AG08396 (cell line): ENCODE results near the gene FXYD2.
"Not testable (repeated sequence)": the region's sequence is repeated elsewhere in the genome, so short reads cannot be mapped to it uniquely, and the experiment has no call there.

Experiments used
- DNase-seq: peaks from one replicate; pipeline ENCODE4 v3.0.0; 2012; ENCODE audit warnings: low spot score, mixed read lengths

FXYD2 gene

DNA sequence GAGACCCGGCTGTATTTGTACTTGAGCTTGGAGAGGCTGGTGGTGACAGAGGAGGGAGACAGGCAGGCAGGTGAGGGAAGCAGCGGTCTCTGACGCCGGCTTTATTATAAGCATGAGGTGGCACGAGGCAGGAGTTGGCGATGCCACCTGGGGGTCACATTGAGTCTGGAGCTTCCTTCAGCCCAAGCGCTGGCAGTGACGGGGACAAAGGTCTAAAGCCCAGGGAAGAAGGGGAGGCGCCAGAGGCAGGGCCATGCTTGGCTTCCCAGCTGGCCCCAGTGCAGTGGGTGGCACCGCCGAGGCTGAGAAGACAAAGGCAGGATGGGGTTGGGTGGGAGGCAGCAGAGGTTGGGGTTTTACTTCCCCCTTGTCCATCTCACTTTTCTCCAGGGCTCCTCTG, 4.5 kb downstream of the FXYD2 start:
- DNase-seq: no peak

DNA sequence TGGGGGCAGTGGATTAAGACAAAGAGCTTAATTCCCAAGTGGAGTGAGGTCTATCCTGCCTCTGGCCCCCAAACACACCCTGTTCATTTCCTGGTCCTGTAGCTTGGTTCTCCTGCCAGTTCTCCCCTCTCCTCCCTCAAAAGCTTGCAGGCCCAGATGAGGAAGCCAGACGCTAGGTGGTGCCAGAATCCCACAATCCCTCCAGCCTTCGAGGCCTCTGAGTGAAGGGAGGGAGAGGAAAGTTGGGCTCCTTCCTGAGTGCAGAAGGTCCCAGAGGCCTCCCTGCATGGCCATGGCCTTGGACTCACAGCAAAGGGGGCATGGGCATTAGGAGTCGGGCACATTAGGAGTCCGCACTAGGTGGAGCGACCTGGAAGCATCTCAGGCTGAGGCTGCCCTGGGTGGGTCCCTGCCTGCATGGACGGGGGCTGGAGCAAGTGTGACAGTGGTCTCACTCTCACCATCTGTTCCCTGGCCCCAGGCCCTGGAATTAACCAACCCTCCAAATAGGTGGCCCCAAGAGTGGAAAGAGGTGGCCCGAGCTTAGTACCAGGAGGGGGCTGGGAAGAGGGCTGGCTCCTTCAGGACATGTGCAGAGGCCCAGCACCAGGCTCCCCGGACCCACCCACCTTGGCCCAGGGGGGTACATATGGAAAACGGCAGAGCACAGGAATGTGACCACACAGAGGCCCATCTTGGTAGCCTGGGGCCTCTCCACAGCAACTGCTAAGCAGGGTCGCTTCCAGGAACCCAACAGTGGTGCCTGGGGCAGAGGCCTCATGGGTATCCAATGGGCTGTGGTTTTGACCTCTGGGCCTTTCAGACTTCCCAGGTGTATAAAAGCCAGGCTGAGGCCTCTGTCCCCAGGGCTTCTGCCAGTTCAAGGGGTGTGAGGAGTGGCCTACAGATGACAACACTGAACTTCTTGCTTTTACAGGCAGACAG, 5.2 kb downstream of the FXYD2 start:
- peak; percentile 73 for DNase-seq

DNA sequence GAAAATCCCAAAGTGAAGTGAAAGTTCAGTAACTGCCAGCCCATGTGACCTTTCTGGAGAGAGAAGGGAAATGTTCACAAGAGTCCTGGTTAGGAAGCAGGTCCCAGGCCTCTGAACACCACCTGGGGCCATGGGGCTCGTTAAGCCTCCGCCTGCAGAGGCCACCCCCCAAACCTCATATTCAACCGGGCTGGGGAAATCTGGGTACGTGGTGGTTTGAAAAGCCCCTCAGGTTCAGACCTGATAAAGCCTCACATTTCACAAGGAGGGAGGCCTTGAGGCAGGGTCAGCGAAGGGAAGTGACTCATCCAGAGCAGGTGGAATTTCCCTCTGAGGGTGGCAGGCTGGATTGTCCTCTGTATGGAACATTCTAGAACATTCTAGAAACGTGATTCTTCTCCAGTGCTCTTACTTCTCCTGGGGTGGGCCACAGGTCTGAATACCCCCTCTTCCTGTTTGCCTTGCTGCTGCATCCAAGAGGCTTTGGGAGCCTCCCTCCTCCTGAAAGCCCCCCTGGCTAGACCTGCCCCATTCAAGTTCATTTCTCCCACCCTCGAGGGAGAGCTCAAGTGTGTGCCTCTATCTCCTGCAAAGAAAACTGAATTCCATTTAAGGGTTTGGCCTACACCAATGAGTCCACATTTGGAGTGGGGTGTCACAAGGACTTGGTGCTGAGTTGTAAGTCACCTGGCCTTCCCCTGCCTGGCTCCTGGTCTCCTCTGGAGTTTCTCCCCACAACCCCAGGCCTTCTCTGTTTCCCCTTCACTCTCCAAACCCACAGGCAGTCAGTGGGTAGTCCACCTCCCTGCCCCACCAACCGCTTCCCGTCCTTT, 6.3 kb downstream of the FXYD2 start:
- no peak for DNase-seq

DNA sequence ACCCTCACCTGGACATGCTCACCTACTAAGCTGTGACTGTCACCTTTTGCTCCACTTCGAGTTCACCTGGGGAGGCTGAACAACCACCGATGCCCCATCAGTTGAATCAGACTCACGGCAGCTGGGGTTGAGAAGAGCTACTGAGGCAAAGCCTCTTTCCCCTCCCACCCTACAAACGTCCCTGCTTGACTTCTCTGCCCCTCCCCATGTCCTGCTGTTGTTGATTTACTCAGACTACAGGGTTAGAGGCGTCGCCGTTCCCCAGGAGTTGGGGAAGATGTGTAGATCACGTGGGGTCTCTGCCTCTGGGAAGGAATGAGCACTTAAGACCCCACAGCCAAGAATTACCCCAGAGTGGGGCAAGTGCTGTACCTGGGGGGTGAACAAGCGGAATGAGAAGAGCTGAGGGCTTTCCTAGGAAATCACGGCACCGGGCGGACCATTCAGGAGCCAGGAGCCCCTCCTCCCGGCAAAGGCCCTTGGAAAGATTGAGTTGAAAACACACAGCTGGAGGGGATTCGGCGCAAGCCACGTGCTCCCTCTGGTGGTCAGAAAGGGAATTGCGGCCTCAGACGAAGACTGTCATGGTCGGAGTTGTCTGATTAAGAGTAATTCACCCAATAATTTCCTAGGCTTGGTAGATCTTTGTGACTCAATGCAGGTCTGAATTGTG, 7.0 kb downstream of the FXYD2 start:
- DNase-seq: peak; percentile 79

DNA sequence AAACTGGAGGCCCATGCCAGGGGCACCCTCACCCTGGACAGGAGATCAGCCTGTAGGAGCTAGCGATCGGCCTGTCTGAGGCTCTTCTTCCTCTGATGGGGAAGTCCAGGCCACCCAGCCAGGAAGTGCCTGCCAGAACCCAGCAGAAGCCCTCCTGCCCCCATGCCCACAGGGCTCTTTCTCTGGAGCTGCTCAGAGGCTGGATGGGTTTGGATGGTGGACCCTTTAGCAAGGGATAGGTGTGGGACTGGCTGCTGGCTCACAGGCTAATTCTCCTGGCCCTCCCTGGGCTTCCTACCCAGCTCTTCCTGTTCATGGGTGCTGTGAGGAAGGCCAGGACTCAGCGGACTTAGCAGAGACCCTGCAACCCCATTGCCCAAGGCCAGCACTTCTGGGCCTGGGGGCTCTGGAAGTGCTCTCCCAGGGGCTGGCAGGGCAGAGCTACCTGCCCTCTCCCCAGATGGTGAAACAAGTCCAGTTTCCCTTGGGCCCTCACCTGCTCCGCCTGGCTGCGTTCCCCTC, 7.6 kb downstream of the FXYD2 start:
- DNase-seq: no peak

DNA sequence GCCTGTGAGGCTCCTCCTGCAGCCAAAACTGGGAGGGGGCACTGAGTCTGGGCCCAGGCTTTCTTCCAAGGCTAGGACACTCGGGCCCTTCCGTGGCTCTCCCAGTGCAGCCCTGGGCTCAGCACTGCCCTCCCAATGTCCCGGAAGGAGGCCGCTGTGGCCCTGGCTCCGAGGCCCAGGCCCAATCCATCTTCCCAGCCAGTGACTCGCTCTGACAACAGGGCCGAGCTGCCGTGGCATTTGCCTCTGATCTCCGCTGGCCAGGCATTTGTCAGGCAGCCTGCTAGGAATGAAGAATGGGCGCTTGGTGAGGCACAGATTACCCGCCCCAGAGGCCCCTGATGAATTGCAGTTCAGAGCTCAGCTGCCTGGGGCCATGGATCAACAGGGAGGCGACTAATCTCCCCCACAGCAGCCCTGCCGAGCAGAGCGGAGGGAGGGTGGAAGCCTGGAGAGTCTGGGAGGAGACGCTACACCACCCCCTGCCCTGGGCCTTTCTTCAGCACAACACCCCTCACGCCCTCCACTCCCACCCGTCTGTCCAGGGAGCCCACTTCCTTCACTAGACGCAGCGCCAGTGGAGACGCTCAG, 8.3 kb downstream of the FXYD2 start:
- no peak for DNase-seq

DNA sequence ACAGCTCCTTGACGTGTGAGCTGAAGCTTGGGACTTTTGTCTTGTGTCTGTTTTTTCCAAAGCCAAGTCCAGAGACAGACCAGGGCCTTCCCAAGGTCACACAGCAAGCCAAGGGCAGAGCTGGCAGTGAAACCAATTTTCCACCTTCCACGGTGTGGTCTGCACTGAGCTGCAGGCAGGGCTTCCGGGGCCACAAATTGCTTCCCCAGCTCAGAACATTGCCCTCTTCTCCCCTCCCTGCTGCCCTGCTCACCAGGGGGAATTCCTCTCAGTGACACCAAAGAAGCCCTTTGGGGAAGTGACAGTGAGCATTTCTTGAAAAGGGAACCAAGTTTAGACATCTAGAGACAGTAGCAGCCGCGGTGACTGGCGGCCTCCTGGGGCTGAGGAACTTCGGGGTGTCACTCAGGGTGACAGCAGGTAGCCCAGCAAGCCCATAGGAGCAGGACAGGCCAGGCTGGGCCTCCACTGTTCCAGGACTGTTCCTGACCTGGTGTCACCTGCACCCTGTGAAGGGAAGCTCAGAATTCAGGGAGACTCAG, 9.2 kb downstream of the FXYD2 start:
- no peak for DNase-seq

DNA sequence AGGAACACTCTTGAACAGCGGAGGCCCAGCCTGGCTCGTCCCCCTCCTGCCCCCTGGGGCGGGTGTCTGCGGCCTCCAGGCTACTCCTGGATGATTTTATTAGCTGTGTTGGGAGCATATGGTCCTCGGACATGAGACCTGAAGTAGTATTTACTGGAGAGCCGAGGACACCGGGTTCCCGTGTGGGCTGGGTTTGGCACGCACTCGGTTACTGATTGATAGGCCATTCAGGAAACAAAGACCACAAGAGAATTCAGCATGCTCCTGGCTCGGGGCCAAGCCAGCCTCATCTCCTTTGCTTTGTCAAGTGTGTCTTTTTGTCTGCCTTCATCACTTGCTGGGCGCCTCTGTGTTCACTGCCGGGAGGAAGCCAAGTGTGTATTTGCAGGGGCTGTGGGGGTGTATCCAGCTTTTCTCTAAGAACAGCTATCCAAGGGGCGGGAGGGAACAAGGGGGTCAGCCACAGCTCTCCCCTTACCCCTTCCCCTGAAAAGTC, 9.7 kb downstream of the FXYD2 start:
- DNase-seq: no peak

DNA sequence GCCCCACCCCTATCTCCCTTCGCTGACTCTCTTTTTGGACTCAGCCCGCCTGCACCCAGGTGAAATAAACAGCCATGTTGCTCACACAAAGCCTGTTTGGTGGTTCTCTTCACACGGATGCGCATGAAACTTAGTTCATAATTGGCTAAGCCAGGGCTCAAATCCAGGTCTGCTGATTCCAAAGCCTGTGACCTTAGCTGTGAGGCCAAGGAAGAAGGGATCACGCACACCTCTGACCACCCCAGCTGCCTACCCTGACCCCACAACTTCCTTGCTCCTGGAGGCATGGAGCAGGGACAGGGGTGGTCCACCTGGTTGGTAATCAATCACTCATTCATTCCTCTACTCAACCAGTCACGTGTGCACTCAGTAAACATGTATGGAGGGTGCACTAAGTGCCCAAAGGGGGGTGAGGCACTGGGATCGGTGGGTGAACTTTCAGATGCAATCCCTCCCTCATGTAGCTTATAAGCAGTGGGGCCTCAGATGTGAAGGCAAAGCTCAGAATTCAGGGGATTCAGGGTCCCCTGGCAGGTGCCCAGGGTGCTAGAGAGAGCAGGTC, 10.3 kb downstream of the FXYD2 start:
- no peak for DNase-seq

DNA sequence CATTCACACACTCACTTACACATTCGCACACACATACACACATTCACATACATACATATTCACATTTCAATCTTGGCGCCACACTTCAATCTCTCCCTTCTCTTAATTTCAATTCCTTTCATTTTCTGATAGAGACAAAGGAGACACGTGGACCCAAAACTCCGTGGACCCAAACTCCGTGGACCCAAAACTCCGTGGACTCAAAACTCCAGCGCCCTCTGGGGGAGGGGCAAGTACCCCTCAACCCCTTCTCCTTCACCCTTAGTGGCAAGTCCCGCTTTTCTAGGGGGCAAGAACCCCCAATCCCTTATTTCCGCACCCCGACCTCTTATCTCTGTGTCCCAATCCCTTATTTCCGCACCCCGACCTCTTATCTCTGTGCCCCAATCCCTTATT, 14.5 kb downstream of the FXYD2 start:
- DNase-seq: not testable (repeated sequence)

DNA sequence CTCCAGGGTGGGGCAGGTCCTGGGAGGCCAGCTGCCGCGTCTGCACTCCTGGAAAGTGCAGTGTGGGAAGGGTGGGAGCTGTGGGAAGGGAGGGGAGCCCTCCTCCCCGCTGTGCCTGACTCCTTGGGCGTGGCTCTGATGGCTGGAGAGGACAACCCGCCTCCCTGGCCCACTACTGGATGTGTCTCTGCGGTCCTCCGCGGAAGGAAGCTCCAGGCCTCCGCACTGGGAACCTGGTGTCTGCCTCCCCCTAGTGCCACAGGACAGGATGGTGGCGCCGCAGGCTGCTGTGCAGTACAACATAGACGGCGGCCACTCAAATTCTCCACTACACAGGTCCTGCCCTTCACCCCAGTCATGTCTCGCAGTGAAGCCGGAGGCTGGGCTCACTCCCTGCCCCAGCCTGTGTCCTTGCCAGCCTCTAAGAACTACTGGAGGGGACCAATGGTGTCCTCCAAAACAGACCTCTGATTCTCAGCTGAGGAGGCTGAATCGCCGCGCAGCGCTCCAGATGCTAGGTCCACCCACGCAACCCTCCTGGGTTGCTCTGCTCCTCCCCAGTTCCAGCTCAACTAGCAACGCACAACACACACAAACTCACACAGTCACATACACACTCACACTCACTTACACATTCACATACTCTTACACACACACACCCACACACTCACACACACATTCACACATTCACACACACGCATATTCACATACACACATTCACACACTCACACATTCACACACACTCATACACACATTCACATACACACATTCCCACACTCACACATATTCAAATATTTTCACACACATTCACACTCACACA, 15.1 kb downstream of the FXYD2 start:
- peak; percentile 48 for DNase-seq

DNA sequence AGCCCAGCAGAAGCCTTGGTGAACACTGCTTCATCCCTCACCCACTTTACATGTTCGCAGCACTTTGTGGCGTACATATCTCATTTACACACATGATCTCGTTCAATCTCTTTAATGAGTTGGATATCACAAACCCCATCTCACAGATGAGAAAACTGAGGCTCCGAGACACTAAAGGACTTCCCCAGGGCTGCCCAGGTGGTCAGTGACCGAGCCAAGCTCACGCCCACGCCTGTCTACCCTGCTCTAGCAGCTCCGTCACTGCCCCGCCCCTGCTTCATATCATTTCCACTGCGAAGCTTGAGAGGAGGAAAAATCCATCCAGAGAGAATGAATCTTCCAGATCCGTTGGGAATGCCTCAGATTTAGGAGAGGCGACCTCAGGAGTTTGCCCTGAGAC, 15.8 kb downstream of the FXYD2 start:
- DNase-seq: no peak

DNA sequence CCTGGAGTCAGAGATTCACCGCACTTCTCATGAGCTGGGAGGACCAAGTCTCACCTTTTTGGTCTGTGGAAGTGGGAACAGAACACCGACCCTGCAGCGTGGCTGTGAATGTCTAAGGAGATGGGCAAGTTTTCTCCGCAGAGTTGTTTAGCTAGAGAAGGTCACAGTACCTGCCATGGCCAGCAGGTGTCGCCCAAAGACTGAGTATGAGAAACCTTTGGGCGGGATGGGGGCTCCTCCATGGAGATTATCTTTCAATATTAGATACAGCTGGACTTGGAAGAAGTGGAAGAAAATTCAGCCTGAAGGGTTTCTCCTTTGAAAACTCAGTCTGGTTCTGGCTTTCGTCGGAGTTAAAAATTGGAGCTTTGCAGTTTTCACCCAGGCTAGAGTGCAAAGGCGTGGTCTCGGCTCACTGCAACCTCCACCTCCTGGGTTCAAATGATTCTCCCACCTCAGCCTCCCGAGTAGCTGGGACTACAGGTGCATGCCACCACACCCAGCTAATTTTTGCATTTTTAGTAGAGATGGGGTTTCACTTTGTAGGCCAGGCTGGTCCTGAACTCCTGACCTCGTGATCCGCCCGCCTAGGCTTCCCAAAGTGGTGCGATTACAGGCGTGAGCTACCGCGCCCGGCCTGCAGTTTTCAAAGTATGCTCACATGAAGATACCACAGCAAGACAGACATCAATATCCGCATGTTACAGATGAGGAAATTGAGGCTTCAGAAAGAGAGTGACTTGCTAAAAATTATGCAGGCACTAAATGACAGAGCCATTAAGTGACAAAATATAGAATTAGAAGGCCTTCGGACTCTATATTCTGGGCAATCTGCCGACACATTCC, 16.8 kb downstream of the FXYD2 start:
- DNase-seq: peak; percentile 78

DNA sequence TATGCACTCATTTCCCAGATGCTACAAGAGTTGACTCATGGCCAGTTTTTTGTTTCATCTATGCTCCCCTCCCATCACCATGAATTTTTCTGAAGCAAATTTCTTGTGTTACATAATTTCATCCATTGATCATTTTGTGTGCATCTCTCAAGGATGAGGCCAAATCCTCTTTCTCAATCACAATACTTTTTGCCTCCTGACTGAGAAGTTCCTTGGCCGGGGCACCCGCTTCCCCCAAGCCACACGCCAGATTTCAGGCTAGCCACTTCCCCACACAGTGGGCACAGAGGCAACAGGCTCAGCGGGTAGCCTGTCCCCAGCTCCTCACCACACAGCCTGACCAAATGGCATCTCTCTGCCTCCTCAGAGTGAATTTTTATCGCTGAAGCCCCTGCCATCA, 17.7 kb downstream of the FXYD2 start:
- no peak for DNase-seq

DNA sequence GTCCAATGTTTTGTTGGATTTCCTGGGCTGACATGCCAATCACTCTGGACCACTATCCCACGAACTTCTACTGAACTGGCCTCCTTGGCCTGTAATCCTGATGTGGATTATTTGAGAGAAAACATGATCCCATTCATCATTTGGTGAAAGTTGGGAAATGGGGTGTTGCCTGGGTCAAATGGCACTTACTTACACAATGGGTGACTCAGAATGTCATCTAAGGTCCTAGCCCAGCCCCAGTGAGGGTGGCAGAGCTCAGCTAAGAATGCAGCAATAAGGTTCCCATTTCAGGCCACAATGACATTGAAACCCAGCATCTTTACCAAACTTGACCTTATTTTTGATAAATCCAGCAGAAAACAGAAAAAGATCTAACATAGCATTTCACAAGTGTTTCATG, 19.5 kb downstream of the FXYD2 start:
- no peak for DNase-seq

DNA sequence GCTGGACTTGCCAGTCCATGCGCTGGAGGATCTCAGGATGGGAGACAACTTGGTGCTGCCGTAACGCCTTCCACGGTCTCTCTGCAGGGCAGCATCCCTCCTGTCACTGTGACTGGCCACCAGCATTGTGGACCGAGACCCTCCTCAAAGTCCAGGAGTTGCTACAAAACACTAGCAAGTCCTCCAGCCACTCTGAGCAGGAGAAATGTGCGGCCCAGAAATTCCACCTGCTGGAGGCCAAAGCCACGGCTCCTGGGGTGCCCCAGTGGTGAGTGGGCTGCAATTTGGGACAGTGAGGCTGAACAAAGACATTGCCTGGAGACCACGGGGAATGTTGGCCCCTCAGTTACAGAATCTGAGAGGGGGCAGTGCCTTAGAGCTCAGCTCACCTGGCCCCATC, 20.6 kb downstream of the FXYD2 start:
- DNase-seq: no peak

DNA sequence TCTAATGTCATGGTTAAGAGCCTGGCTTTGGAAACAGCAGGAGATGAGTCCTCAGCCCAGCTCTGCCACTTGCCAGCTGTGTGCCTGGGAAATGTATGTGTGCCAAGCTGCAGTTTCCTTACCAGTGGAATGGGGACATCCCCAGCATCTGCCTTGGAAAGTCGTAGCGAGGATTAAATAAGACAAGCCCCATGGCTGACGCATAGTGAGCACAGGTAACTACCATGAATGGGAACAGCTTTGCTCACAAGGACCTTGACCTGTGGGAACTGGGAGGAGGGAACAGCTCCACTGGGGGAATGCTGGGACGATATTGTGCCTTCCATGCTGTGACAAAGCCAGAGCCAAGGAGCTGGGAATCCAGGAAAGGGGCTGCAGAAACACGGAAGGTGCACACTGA, 24.9 kb downstream of the FXYD2 start:
- DNase-seq: no peak

DNA sequence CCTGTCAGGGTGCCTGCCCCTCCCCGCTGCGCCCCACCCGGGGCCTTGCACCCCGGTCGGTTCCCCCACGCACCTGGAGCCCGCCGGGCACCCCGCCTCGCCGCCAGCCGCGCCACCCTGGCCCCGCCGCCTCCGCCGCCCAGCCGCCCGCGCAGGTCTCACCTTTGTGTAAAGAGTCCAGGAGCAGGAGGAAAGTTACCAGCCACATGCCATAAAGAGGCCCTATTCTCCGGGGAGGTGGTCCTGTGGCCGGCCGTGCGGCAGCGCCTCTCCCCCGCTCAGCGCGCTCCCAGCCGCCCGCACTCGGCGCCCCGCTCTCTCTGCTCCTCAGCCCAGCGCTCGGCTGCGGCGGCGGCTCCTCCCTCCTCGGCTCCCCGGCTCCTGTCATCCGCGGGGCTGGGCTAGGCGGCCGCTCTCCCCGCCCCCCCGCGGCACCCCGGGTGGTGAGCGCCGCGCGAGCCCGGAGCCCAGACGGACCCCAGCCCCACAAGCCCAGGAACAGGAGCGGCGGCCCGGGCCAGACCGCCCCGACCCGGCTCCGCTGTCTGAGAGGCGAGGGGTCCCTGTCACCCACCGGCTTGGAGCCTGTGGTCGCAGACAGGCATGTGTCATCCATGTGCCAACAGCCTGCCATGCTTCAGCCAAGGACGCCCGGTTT, 27.5 kb downstream of the FXYD2 start, which contains the start of gene DSCAML1:
TSS of gene DSCAML1 (minus strand) at position 345 of the 658 bp plus-strand sequence. CDS start at position 208, 137 bp downstream.
- peak; percentile 26 for DNase-seq

DNA sequence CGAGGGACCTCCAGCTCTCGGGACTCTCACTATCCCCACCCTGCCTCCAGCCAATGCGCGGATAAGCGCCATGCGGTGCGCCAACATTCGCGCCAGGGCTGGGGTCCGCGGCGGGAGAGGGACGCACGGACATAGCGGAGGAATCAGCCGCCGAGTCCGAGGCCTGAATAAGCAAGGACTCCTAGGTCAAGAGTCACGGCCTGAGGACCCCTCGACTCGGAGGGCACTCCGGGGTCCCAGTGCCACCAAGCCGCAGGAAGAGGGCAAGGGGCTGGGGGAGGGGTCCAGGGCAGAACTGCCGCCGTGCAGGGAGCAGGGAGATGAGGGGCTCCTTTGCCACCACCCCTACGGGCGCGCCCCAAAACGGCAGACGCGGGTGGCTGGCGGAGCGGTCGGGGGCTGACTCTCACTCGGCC, 28.1 kb downstream of the FXYD2 start:
- DNase-seq: no peak
